GM18868 (cell line): ENCODE results near the gene CCP110.

Source experiments
- ATAC-seq: cut with Tn5 transposase; IDR thresholded peaks from one replicate; pipeline ENCODE4 v1.9.1; 2021; ENCODE audit warnings: mild to moderate bottlenecking, moderate library complexity; ENCODE audit not compliant: unreplicated experiment

CCP110 gene

GRCh38 chr16:19523559-19524355 lies at the start of gene CCP110:
CCP110 (plus strand) TSS chr16:19523942; CDS start chr16:19527882, 3,940 bp downstream.
- peak; percentile 68 for ATAC-seq

GRCh38 chr16:19474617-19475016 lies 49.1 kb upstream of the CCP110 start:
- ATAC-seq = no peak

GRCh38 chr16:19478505-19478904 lies 45.2 kb upstream of the CCP110 start:
- ATAC-seq = no peak

GRCh38 chr16:19479302-19479721 lies 44.4 kb upstream of the CCP110 start:
- no peak for ATAC-seq

GRCh38 chr16:19481296-19481695 lies 42.4 kb upstream of the CCP110 start:
- ATAC-seq = no peak

GRCh38 chr16:19481769-19482168 lies 42.0 kb upstream of the CCP110 start:
- ATAC-seq = no peak

GRCh38 chr16:19482291-19482690 lies 41.5 kb upstream of the CCP110 start:
- no peak for ATAC-seq

GRCh38 chr16:19484096-19484495 lies 39.6 kb upstream of the CCP110 start:
- ATAC-seq = no peak

GRCh38 chr16:19485611-19486010 lies 38.1 kb upstream of the CCP110 start:
- no peak for ATAC-seq

GRCh38 chr16:19486051-19486450 lies 37.7 kb upstream of the CCP110 start:
- ATAC-seq = no peak

- no peak for ATAC-seq
Measured at GRCh38 chr16:19486750-19487325, 36.9 kb upstream of the CCP110 start.

- no peak for ATAC-seq
Measured at GRCh38 chr16:19488213-19488640, 35.5 kb upstream of the CCP110 start.

GRCh38 chr16:19490619-19491018 lies 33.1 kb upstream of the CCP110 start:
- no peak for ATAC-seq

- no peak for ATAC-seq
Measured at GRCh38 chr16:19497176-19497575, 26.6 kb upstream of the CCP110 start.

- no peak for ATAC-seq
Measured at GRCh38 chr16:19499006-19499405, 24.7 kb upstream of the CCP110 start.

- ATAC-seq = no peak
Measured at GRCh38 chr16:19499481-19499880, 24.3 kb upstream of the CCP110 start.

GRCh38 chr16:19502395-19503131 lies 21.2 kb upstream of the CCP110 start:
- no peak for ATAC-seq

GRCh38 chr16:19503461-19504075 lies 20.2 kb upstream of the CCP110 start:
- no peak for ATAC-seq

- ATAC-seq = no peak
Measured at GRCh38 chr16:19505600-19506303, 18.0 kb upstream of the CCP110 start.

- no peak for ATAC-seq
Measured at GRCh38 chr16:19506965-19507364, 16.8 kb upstream of the CCP110 start.

- ATAC-seq = no peak
Measured at GRCh38 chr16:19507867-19508266, 15.9 kb upstream of the CCP110 start.
